ENCODE data around the gene FKBP2.

DNA sequence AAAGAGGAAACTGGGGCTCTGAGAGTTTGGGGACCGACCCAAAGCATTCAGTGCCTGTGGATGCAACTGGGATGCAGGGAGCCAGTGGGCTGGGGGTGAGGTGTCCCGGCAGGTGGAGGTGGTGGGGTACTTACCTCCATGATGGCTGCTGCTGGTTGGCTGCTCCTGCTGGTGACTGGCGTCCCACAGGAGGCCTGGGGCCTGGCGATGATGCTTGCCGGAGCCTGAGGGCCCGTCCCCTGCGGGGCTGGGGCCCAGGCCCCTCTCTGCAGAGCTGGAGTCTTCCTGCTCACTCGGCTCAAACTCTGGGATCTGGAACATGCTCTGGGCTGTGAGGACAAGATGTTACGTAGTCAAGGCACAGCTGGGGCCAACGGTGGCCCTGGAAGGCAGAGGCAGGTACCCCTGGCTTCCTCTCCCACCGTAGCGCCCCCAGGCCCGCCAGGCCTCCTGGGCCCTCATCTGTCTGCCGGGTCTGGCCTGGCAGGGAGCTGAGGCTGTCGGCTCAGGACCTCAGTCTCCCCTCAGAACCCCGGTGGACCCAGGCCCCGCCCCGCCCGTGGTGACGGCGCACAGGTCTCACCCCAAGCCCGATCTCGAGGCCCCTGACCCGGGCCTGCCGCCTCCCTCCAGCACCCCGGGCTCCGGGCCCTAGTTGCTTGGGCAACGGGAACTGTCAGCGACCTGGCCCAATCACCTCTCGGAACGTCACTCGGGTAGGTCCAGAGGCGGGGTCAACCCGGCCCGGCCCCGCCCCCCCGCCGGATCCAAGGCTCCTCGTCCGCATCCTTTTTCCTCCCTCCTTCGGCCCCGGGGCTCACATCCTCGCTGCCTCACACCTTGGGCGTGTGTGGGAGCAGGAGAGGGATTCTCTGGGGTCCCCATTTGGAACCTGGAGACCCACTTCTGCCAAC is 43.4 kb downstream of the FKBP2 start, which contains the start of gene BAD:
- TF ChIP-seq EZH2 (IDR thresholded peaks at IDR 0.05) (no peak), POLR2AphosphoS5 (IDR thresholded peaks at IDR 0.05; ENCODE audit: borderline replicate concordance, low read depth, low read length) (peak; percentile 78; the same call in 1 of the 2 replicates)

Data from SK-N-MC (cell line).